GM18498 (cell line): ENCODE results near the gene QRFP.

Experiments used
- ATAC-seq: cut with Tn5 transposase; IDR thresholded peaks from one replicate; pipeline ENCODE4 v1.9.1; 2021; ENCODE audit warnings: mild to moderate bottlenecking, moderate library complexity; ENCODE audit not compliant: unreplicated experiment

Gene QRFP

GRCh38 chr9:130896233-130897014 lies at the start of gene QRFP:
QRFP (minus strand) TSS chr9:130896812; CDS start chr9:130893838, 2,974 bp downstream.
- ATAC-seq: no peak

GRCh38 chr9:130945173-130945572 lies 48.6 kb upstream of the QRFP start:
- no peak for ATAC-seq

GRCh38 chr9:130944510-130945058 lies 48.0 kb upstream of the QRFP start:
- ATAC-seq: no peak

- ATAC-seq: no peak
These were observed 47.2 kb upstream of the QRFP start for GRCh38 chr9:130943777-130944176.

- no peak for ATAC-seq
These were observed 46.6 kb upstream of the QRFP start for GRCh38 chr9:130943221-130943620.

- no peak for ATAC-seq
These were observed 46.1 kb upstream of the QRFP start for GRCh38 chr9:130942679-130943078.

GRCh38 chr9:130942084-130942483 lies 45.5 kb upstream of the QRFP start:
- no peak for ATAC-seq

- no peak for ATAC-seq
These were observed 44.3 kb upstream of the QRFP start for GRCh38 chr9:130940693-130941576.

- no peak for ATAC-seq
These were observed 43.5 kb upstream of the QRFP start for GRCh38 chr9:130940027-130940549.

- no peak for ATAC-seq
These were observed 42.9 kb upstream of the QRFP start for GRCh38 chr9:130939405-130940026.

GRCh38 chr9:130938652-130939404 lies 42.2 kb upstream of the QRFP start, which contains the start of gene FIBCD1:
FIBCD1 (minus strand) TSS chr9:130939247; CDS start chr9:130938607, 640 bp downstream.
- ATAC-seq: no peak

- no peak for ATAC-seq
These were observed 41.6 kb upstream of the QRFP start for GRCh38 chr9:130938184-130938651.

- no peak for ATAC-seq
These were observed 40.8 kb upstream of the QRFP start for GRCh38 chr9:130937146-130938076.

GRCh38 chr9:130936285-130937117 lies 39.9 kb upstream of the QRFP start:
- ATAC-seq: no peak

GRCh38 chr9:130935648-130936271 lies 39.1 kb upstream of the QRFP start:
- ATAC-seq: no peak

GRCh38 chr9:130934702-130935647 lies 38.4 kb upstream of the QRFP start:
- no peak for ATAC-seq
